ENCODE results near the gene ZNF768.

DNA sequence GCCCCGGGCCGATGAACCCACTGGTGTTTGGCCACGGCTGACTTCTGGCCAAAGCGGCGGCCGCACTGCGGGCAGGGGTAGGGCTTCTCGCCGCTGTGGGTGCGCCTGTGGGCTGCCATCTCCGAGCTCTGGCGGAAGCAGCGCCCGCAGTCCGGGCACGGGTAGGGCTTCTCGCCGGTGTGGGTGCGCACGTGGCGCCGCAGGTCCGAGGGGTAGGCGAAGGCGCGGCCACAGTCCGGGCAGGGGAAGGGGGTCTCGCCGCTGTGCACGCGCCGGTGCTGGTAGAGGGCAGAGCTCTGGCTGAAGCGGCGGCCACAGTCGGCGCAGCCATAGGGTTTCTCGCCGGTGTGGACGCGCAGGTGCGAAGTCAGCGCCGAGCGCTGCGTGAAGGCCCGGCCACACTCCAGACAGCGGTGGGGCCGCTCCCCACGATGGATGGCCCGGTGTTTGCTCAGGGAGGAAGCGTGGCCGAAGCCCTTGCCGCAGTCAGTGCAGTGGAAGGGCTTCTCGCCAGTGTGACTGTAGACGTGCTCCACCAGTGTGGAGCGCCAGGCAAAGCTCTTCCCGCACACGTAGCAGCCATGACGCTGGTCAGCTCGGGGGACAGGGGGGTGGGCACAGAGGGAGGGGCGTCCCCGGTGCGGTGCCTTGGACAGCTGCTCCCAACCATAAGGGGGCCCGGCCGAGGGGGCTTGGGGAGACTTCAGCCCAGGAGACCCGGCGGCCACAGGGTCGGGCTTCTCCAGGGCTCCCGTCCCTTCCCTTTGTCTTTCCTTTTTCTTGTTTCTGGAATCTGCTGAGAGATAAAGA, 29.2 kb upstream of the ZNF768 start:
- TF ChIP-seq, protein P1, sequence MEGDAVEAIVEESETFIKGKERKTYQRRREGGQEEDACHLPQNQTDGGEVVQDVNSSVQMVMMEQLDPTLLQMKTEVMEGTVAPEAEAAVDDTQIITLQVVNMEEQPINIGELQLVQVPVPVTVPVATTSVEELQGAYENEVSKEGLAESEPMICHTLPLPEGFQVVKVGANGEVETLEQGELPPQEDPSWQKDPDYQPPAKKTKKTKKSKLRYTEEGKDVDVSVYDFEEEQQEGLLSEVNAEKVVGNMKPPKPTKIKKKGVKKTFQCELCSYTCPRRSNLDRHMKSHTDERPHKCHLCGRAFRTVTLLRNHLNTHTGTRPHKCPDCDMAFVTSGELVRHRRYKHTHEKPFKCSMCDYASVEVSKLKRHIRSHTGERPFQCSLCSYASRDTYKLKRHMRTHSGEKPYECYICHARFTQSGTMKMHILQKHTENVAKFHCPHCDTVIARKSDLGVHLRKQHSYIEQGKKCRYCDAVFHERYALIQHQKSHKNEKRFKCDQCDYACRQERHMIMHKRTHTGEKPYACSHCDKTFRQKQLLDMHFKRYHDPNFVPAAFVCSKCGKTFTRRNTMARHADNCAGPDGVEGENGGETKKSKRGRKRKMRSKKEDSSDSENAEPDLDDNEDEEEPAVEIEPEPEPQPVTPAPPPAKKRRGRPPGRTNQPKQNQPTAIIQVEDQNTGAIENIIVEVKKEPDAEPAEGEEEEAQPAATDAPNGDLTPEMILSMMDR (IDR thresholded peaks at IDR 0.05) = no peak
- TF ChIP-seq EP300 (IDR thresholded peaks at IDR 0.05) (no peak), POLR2A (IDR thresholded peaks at IDR 0.05) (no peak), POLR2AphosphoS5 (IDR thresholded peaks at IDR 0.05) (no peak)

All from suprapubic skin (tissue), 4 donors.